Posterior cingulate gyrus (tissue), 11 donors: Measurements from ENCODE around the gene SPEM3.

Source experiments
- DNase-seq, 10 donors: peaks; one replicate each; pipeline versions ENCODE4 v3.0.0 to v3.0.0-alpha.2; 2020 to 2021; ENCODE audit warnings: mixed read lengths in 3 of 10
- intact Hi-C: fragments of 100-400 bp; cut with DNase I; formaldehyde crosslinking; loops from one replicate; pipeline ENCODE4 v1.15.1; 2023

The SPEM3 gene

DNA sequence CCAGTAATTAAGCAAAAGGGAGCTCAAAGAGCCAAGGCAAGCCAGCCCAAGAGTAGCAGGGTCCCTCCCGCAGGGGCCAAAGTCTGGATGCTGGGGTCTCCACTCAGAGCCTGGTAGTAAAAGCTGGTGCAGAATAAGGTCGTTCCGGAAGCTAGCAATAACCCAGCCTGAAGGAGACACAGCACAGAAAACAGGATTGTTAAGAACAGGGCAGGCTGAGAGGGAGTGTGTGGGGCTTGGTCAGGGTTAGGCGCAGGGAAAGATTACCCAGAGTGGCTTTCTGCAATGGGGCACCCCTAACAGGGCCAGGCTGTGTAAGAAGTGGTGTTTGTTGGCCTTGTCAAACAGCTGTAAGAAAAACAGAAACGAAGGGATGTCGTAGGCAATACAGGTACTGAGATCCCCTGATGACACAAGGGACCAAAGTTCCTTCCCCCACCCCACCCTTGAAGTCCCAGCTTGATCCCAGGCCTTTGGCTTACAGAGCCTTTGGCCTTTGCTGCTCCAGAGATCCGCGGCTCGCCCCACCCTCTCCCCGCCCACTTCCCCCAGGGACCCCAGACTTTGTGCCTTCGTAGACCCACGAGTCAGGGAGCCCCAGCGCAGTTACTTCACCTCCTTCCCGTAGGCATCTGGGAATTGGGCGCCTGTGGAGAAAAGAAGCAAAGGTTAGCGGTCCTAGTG, 25.5 kb upstream of the SPEM3 start:
- intact Hi-C loops, result loop anchor here (5.0 kb wide), 1 partner anchor 284 kb away; the partner anchor contains the start of genes TP53 and WRAP53
- peak in 1 of 10 donors; percentile 67 for DNase-seq

- intact Hi-C loops, result loop anchor here (5.0 kb wide), 1 partner anchor 284 kb away; the partner anchor contains the start of genes TP53 and WRAP53
- no peak for DNase-seq
Measured at GRCh38 chr17:7403727-7403976, 25.0 kb upstream of the SPEM3 start.

- peak; percentile 99 to 100 (median 100) for DNase-seq
- intact Hi-C loops, result loop anchor here (2.0 to 5.0 kb wide), 3 partner anchors 53 to 283 kb away; partner anchors contain the start of genes POLR2A, TP53 and WRAP53
Measured at GRCh38 chr17:7403977-7404736, 24.5 kb upstream of the SPEM3 start, which contains the start of gene TMEM256. TMEM256 (minus strand) TSS chr17:7404097; CDS start chr17:7404084, 13 bp downstream.

- DNase-seq, result peak in 6 of 10 donors; percentile 38 to 90 (median 81)
- intact Hi-C loops, result loop anchor here (2.0 to 5.0 kb wide), 3 partner anchors 54 to 282 kb away; partner anchors contain the start of genes POLR2A, TP53 and WRAP53
Measured at GRCh38 chr17:7404737-7405349, 23.8 kb upstream of the SPEM3 start.

GRCh38 chr17:7405350-7406234, 23.1 kb upstream of the SPEM3 start:
- no peak for DNase-seq

GRCh38 chr17:7406235-7406825, 22.3 kb upstream of the SPEM3 start:
- DNase-seq, result no peak
- intact Hi-C loops, result no loop called here

More at GRCh38 chr17:7405350-7406234, 23.1 kb upstream of the SPEM3 start:
- intact Hi-C loops, result loop anchor here (2.0 kb wide), 2 partner anchors 55 to 79 kb away; partner anchors contain the start of gene POLR2A

- DNase-seq, result peak in 1 of 10 donors; percentile 72
- intact Hi-C loops, result no loop called here
Measured at GRCh38 chr17:7407082-7407481, 21.6 kb upstream of the SPEM3 start.

DNA sequence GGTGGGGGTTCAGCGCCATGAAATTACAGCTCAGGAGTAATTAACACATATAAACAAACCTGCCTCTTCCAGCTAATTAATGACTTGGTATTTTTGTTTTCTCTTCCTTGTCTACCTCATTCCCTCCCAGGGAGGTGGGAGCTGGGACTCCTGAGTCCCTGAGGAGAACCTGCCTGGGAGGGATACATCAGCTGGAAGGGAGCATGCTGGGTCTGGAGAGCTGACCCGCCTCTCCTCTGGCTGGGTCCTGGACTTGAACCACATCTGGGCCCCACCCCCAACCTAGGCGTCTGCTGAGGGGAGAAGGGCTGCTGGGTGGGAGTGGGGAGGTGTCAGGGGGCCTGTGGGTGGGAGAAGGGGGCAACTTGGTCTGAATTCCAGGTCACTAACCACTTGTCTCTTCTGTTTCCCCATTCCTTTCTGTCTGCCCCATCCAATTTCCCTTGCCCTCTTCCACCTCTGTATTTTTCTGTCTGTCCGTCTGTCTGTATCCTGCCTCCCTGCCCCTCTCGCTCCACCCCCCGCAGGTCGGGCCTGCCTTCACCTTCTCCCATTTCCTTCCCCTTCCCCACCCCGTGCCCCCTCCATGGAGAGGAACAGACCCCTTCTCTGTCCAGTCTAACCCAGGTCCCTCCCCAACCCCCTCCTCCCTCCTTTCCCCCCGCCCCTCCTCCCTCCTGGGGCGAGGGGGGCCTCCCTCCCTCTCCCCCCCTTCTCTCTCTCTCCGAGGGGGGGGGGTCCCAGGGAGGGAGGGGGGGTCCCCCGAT, 21.0 kb upstream of the SPEM3 start, which contains the start of gene NLGN2:
Gene NLGN2 (plus strand): TSS at position 361 of the 767 bp plus-strand sequence. CDS start 411 bp downstream, outside the sequence.
- intact Hi-C loops, result no loop called here
- DNase-seq, result no peak

GRCh38 chr17:7408252-7408727, 20.4 kb upstream of the SPEM3 start:
- DNase-seq, result no peak
- intact Hi-C loops, result no loop called here

DNA sequence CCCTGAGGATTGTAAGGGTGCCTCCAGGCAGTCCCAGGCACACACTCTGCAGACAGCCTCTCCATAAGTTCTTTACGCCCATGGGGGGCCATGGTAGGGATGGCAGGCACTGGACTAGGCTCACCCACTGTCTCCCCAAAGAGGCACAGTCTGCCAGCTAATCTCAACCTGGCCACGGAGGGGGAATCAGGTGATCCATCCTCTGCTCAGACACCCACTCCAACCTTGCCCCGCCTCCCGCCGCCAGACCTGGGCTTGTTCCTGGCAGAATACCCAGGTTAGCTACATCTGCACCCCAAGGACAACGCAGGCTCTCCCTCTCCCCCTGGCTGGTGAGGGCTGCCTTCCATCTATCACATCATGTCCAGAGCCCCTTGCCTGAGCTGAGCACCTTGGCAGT, 19.8 kb upstream of the SPEM3 start:
- DNase-seq, result no peak
- intact Hi-C loops, result no loop called here

GRCh38 chr17:7409716-7410115, 18.9 kb upstream of the SPEM3 start:
- intact Hi-C loops, result no loop called here

GRCh38 chr17:7410634-7411426, 17.8 kb upstream of the SPEM3 start:
- DNase-seq, result no peak
- intact Hi-C loops, result no loop called here

More at GRCh38 chr17:7409716-7410115, 18.9 kb upstream of the SPEM3 start:
- DNase-seq, result no peak

DNA sequence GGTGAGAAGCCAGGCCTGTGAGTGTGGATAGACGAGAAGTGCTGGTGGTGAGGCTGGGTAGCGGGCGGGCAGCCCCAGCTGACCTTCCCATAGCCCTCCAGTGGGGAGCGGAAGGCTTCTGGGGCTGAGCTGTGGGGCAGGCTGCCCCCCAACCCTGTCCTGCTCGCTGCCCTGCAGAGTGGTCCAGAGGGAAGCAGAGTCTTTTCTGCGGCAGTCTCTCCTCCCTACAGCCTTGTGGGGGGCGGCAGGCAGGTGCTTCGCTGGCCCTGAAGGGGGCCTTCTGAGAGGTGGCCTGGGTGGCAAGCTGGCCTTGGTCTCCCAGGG, 17.3 kb upstream of the SPEM3 start:
- intact Hi-C loops, result no loop called here

DNA sequence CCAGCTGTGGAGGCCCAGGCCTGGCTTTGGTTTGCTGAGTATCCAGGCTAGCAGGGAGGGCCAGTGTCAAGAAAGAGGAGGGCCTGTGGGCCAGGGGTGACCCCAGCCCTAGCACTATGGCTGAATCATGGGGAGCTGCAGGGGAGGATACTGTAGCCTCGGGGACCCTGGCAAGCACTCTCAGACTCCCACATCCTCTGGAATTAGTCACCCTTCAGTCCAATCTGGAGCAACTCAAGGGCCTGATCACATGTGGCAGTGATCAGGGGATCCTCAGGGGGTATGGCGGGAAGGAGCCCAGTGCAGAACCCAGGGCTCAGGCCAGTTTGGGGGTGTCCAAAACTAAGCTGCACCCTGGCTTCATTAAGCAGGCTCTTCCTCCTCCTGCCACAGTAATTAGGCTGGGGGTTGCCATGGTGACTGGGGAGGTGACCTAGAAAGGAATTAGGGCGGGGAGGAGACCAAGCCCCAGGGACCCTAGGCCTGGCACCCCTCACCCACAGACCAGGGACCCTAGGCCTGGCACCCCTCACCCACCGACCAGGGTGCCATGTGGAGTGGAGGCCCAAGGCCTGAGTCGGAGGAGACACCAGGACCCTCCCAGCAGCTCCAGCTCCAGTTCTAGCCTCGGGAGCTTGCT, 15.2 kb upstream of the SPEM3 start:
- intact Hi-C loops, result no loop called here
- DNase-seq, result no peak

More for the DNA sequence above, 17.3 kb upstream of the SPEM3 start:
- DNase-seq, result no peak

GRCh38 chr17:7414837-7415236, 13.8 kb upstream of the SPEM3 start:
- intact Hi-C loops, result no loop called here
- no peak for DNase-seq

DNA sequence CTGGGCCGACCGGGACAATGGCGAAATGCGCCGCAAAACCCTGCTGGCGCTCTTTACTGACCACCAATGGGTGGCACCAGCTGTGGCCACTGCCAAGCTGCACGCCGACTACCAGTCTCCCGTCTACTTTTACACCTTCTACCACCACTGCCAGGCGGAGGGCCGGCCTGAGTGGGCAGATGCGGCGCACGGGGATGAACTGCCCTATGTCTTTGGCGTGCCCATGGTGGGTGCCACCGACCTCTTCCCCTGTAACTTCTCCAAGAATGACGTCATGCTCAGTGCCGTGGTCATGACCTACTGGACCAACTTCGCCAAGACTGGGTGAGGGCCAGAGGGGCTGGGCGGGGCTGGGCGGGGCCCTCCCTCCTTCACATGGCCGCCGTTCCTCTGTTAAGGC, 12.9 kb upstream of the SPEM3 start:
- peak in 1 of 10 donors; percentile 76 for DNase-seq
- intact Hi-C loops, result no loop called here

- DNase-seq, result no peak
- intact Hi-C loops, result no loop called here
Measured at GRCh38 chr17:7416323-7416722, 12.3 kb upstream of the SPEM3 start.
